Hepatic stellate cell (primary cell): Measurements from ENCODE around the gene PILRA.
"Not testable (repeated sequence)": the region's sequence is repeated elsewhere in the genome, so short reads cannot be mapped to it uniquely, and the experiment has no call there.

Source experiments
- DNase-seq: peaks from one replicate; pipeline ENCODE4 v3.0.0; 2011; ENCODE audit warnings: low spot score

The PILRA gene

GRCh38 chr7:100434297-100435144 lies 61.2 kb downstream of the PILRA start:
- no peak for DNase-seq

- peak; percentile 53 for DNase-seq
Observed at GRCh38 chr7:100435401-100436304, 62.4 kb downstream of the PILRA start.

GRCh38 chr7:100437150-100438100 lies 64.1 kb downstream of the PILRA start:
- DNase-seq, result no peak

GRCh38 chr7:100438172-100438571 lies 64.9 kb downstream of the PILRA start:
- DNase-seq, result no peak

GRCh38 chr7:100438731-100439130 lies 65.4 kb downstream of the PILRA start:
- not testable (repeated sequence) for DNase-seq

- not testable (repeated sequence) for DNase-seq
Observed at GRCh38 chr7:100439244-100439643, 66.0 kb downstream of the PILRA start.

GRCh38 chr7:100441641-100442535 lies 68.6 kb downstream of the PILRA start:
- no peak for DNase-seq

GRCh38 chr7:100443096-100443840 lies 70.0 kb downstream of the PILRA start:
- DNase-seq, result no peak

- DNase-seq, result no peak
Observed at GRCh38 chr7:100444311-100445278, 71.3 kb downstream of the PILRA start.

- peak; percentile 58 for DNase-seq
Observed at GRCh38 chr7:100446040-100446439, 72.8 kb downstream of the PILRA start.

- not testable (repeated sequence) for DNase-seq
Observed at GRCh38 chr7:100447363-100447762, 74.1 kb downstream of the PILRA start.

GRCh38 chr7:100449190-100449795 lies 76.0 kb downstream of the PILRA start:
- no peak for DNase-seq
